Globus pallidus (tissue), 1 donor: ENCODE measurements around the gene NR3C2.

Experiments
- DNase-seq: peaks from one replicate; pipeline ENCODE4 v3.0.0-alpha.2; 2015; ENCODE audit warnings: low spot score

Gene NR3C2

GRCh38 chr4:148051403-148051802 is 390.8 kb downstream of the NR3C2 start:
- no peak for DNase-seq

GRCh38 chr4:148048598-148048997 is 393.6 kb downstream of the NR3C2 start:
- DNase-seq: no peak

- peak; percentile 23 for DNase-seq
These were observed 397.3 kb downstream of the NR3C2 start for GRCh38 chr4:148044912-148045352.

GRCh38 chr4:148044089-148044911 is 397.9 kb downstream of the NR3C2 start:
- DNase-seq: peak; percentile 46

- DNase-seq: no peak
These were observed 400.4 kb downstream of the NR3C2 start for GRCh38 chr4:148041606-148042329.

- no peak for DNase-seq
These were observed 407.4 kb downstream of the NR3C2 start for GRCh38 chr4:148034813-148035212.

GRCh38 chr4:148030193-148030873 is 411.9 kb downstream of the NR3C2 start:
- DNase-seq: no peak

GRCh38 chr4:148029781-148030180 is 412.4 kb downstream of the NR3C2 start:
- no peak for DNase-seq
